HCT116 (cell line): Measurements from ENCODE around the gene GALNT11. TPM values are rescaled to one million over a fixed set of nuclear protein-coding genes. Genes with fewer than 3 reads are reported as not detected.

Experiments
- ATAC-seq: fragments of 200-7000 bp; cut with Tn5 transposase; 2 replicates; pipeline ENCODE4 v1.9.1; 2020; ENCODE audit warnings: mild to moderate bottlenecking, moderate library complexity
- BruUV-seq: library from RNA; stranded (reverse); fragments of 400-500 nt; replicated peaks from 2 replicates; lab custom pipeline; 2021; lab: Mats Ljungman, UMichigan
- CTCF ChIA-PET: fragments of 300-600 bp; sonication (Branson Sonifier 250); formaldehyde crosslinking; loops from one replicate; lab custom pipeline; 2021; ENCODE audit warnings: antibody characterized with exemption; lab: Charles Lee
- POLR2A ChIA-PET: fragments of 300-600, 350-600 bp; sonication (Branson Sonifier 250); formaldehyde crosslinking; loops from one replicate; lab custom pipeline; 2021; ENCODE audit warnings: antibody characterized with exemption; lab: Charles Lee
- RAD21 ChIA-PET, 2 experiments: fragments of 300-600 bp; sonication (Branson Sonifier 250); formaldehyde crosslinking; loops; one replicate each; lab custom pipeline; 2023; ENCODE audit warnings: low total read pairs in 2 of 2; ENCODE audit not compliant: uncharacterized antibody in 2 of 2, unreplicated experiment in 2 of 2, low non-redundant PET in 1 of 2; lab: Charles Lee
- DNase-seq: peaks from one replicate; pipeline ENCODE4 v3.0.0-alpha.2; 2010; ENCODE audit warnings: low read depth, low spot score
- H2AFZ ChIP-seq: fragments of 200-600 bp; shearing (Covaris generic), sonication (generic); 2 replicates; pipeline ENCODE4 v1.6.1; 2017; ENCODE audit warnings: low read depth, mixed run types, mixed read lengths, antibody characterized with exemption, low read length; ENCODE audit not compliant: poor library complexity, severe bottlenecking
- H3K27ac ChIP-seq: 2 replicates; pipeline ENCODE4 v1.5.1; 2012; ENCODE audit warnings: low read depth, low read length
- H3K27me3 ChIP-seq: fragments of 200-600 bp; sonication (generic); 2 replicates; pipeline ENCODE4 v1.6.1; 2016; ENCODE audit warnings: mixed run types, low read length, mixed read lengths; ENCODE audit not compliant: insufficient read depth
- H3K36me3 ChIP-seq, 2 experiments: fragments of 200-500 bp in 1 of 2; fragments of 200-600 bp in 1 of 2; sonication (Bioruptor generic) in 1 of 2; sonication (generic) in 1 of 2; 2 replicates each; pipeline versions ENCODE4 v1.5.1 to v1.6.1; 2014 to 2016; ENCODE audit warnings: low read length in 2 of 2, inconsistent platforms in 1 of 2, mixed read lengths in 1 of 2, mixed run types in 1 of 2; ENCODE audit not compliant: insufficient read depth in 2 of 2, control insufficient read depth in 1 of 2
- H3K4me1 ChIP-seq, 2 experiments: fragments of 200-600 bp in 1 of 2; sonication (generic) in 1 of 2; 2 replicates each; pipeline versions ENCODE4 v1.5.1 to v1.6.1; 2012 to 2017; ENCODE audit warnings: low read length in 2 of 2, inconsistent platforms in 1 of 2, mild to moderate bottlenecking in 1 of 2, mixed read lengths in 1 of 2, mixed run types in 1 of 2, moderate library complexity in 1 of 2; ENCODE audit not compliant: insufficient read depth in 2 of 2, control insufficient read depth in 1 of 2
- H3K4me2 ChIP-seq: fragments of 200-600 bp; sonication (generic); 2 replicates; pipeline ENCODE4 v1.6.1; 2017; ENCODE audit warnings: mixed run types, low read length, mixed read lengths
- H3K4me3 ChIP-seq, 2 experiments: fragments of 200-600 bp in 1 of 2; sonication (generic) in 1 of 2; replicated peaks in 1 of 2; 2 replicates each; pipeline ENCODE4 v1.5.1; 2011 to 2016; ENCODE audit warnings: low read length in 2 of 2, control low read depth in 1 of 2, low read depth in 1 of 2, mild to moderate bottlenecking in 1 of 2, mixed read lengths in 1 of 2, mixed run types in 1 of 2
- H3K79me2 ChIP-seq: fragments of 200-600 bp; sonication (generic); 2 replicates; pipeline ENCODE4 v1.6.1; 2017; ENCODE audit warnings: mild to moderate bottlenecking, mixed run types, low read length, moderate library complexity, mixed read lengths; ENCODE audit not compliant: insufficient read depth
- H3K9ac ChIP-seq: fragments of 200-600 bp; sonication (generic); 2 replicates; pipeline ENCODE4 v1.6.1; 2016; ENCODE audit warnings: low read length, mixed read lengths
- H3K9me2 ChIP-seq: fragments of 200-600 bp; sonication (generic), shearing (Covaris generic); 2 replicates; pipeline ENCODE4 v1.6.1; 2017; ENCODE audit warnings: mixed run types, mild to moderate bottlenecking, moderate library complexity; ENCODE audit not compliant: insufficient read depth
- H3K9me3 ChIP-seq, 2 experiments: fragments of 200-500 bp in 1 of 2; fragments of 200-600 bp in 1 of 2; sonication (Bioruptor generic) in 1 of 2; sonication (generic) in 1 of 2; 2 replicates each; pipeline ENCODE4 v1.6.1; 2014 to 2017; ENCODE audit warnings: low read length in 2 of 2, mixed read lengths in 2 of 2, inconsistent platforms in 1 of 2, low read depth in 1 of 2, mild to moderate bottlenecking in 1 of 2, mixed run types in 1 of 2, moderate library complexity in 1 of 2; ENCODE audit not compliant: control insufficient read depth in 1 of 2, insufficient read depth in 1 of 2
- H4K20me1 ChIP-seq: fragments of 200-600 bp; sonication (generic), shearing (Covaris generic); 2 replicates; pipeline ENCODE4 v1.6.1; 2017; ENCODE audit warnings: mixed run types, mild to moderate bottlenecking, moderate library complexity; ENCODE audit not compliant: insufficient read depth
- ATF3 ChIP-seq: IDR thresholded peaks from 2 replicates; pipeline ENCODE4 v1.6.1; 2012
- CBX3 ChIP-seq: IDR thresholded peaks from 2 replicates; pipeline ENCODE4 v1.6.1; 2012; ENCODE audit warnings: low read depth
- CEBPB ChIP-seq: IDR thresholded peaks from 2 replicates; pipeline ENCODE4 v1.6.1; 2012; ENCODE audit warnings: low read depth
- EGR1 ChIP-seq: IDR thresholded peaks from 2 replicates; pipeline ENCODE4 v1.6.1; 2012; ENCODE audit warnings: low read depth
- ELF1 ChIP-seq: IDR thresholded peaks from 2 replicates; pipeline ENCODE4 v1.6.1; 2012; ENCODE audit warnings: low read depth, borderline replicate concordance
- EZH2 ChIP-seq: fragments of 200-600 bp; sonication (generic); IDR thresholded peaks from 2 replicates; pipeline ENCODE4 v1.6.1; 2017; ENCODE audit warnings: antibody characterized with exemption, mixed run types
- FOSL1 ChIP-seq: IDR thresholded peaks from 2 replicates; pipeline ENCODE4 v1.6.1; 2012; ENCODE audit warnings: low read depth
- POLR2A ChIP-seq: IDR thresholded peaks from 2 replicates; pipeline ENCODE4 v1.7.0; 2011; ENCODE audit warnings: borderline replicate concordance; ENCODE audit not compliant: insufficient read depth, insufficient read length; ENCODE audit errors: extremely low read depth
- POLR2AphosphoS5 ChIP-seq: IDR thresholded peaks from 2 replicates; pipeline ENCODE4 v1.6.1; 2011; ENCODE audit warnings: mild to moderate bottlenecking, low read depth, low read length, moderate library complexity
- REST ChIP-seq: IDR thresholded peaks from 2 replicates; pipeline ENCODE4 v1.6.1; 2012; ENCODE audit warnings: low read depth
- SIN3A ChIP-seq: IDR thresholded peaks from 2 replicates; pipeline ENCODE4 v1.6.1; 2012; ENCODE audit warnings: low read depth
- SP1 ChIP-seq: IDR thresholded peaks from 2 replicates; pipeline ENCODE4 v1.6.1; 2012; ENCODE audit warnings: low read depth
- TCF7L2 ChIP-seq: IDR thresholded peaks from 2 replicates; pipeline ENCODE4 v1.7.0; 2011; ENCODE audit warnings: borderline replicate concordance, inconsistent platforms; ENCODE audit not compliant: insufficient read depth, insufficient read length; ENCODE audit errors: extremely low read depth
- YY1 ChIP-seq: IDR thresholded peaks from 2 replicates; pipeline ENCODE4 v1.6.1; 2011; ENCODE audit warnings: low read length, low read depth, moderate library complexity, mild to moderate bottlenecking; ENCODE audit not compliant: insufficient replicate concordance; ENCODE audit errors: extremely low read depth
- ZNF274 ChIP-seq: fragments of 200-500 bp; sonication (Bioruptor generic); IDR thresholded peaks from 2 replicates; pipeline ENCODE4 v1.6.1; 2014; ENCODE audit warnings: mild to moderate bottlenecking, low read depth, low read length, inconsistent platforms
- intact Hi-C: fragments of 100-400 bp; cut with micrococcal nuclease; formaldehyde crosslinking; loops from 2 replicates; pipeline ENCODE4 v1.10.0; 2022
- total RNA-seq: library from RNA; stranded (reverse); gene quantifications from one replicate; pipeline ENCODE4 v1.2.1, GENCODE V29; 2021; ENCODE audit not compliant: unreplicated experiment
- TF ChIP-seq, protein P1 (sequence below): IDR thresholded peaks from 2 replicates; pipeline ENCODE4 v1.6.1; 2012
- TF ChIP-seq, protein P2 (sequence below), 3 experiments: fragments of 200-600 bp in 1 of 3; sonication (generic) in 1 of 3; IDR thresholded peaks in 2 of 3; conservative IDR thresholded peaks in 1 of 3; 2 replicates each; pipeline ENCODE4 v1.5.1; 2012 to 2017; ENCODE audit warnings: low read depth in 2 of 3, low read length in 2 of 3, antibody characterized with exemption in 1 of 3, borderline replicate concordance in 1 of 3, control low read depth in 1 of 3, mild to moderate bottlenecking in 1 of 3, mixed read lengths in 1 of 3, mixed run types in 1 of 3, moderate library complexity in 1 of 3; ENCODE audit not compliant: insufficient read depth in 1 of 3

Gene GALNT11
- total RNA-seq, 1 experiment from 2014 or later: 28.9 TPM

- Histone ChIP-seq H4K20me1 (no peaks in the 10 kb centered on the region), H3K27me3 (no peaks in the 10 kb centered on the region), H3K4me2 (no peak overlapping the region), H2AFZ (no peak overlapping the region), H3K4me1 (no peaks in the 10 kb centered on the region), H3K9me3 (no peaks in the 10 kb centered on the region), H3K27ac (no peak overlapping the region), H3K79me2 (no peaks in the 10 kb centered on the region), H3K36me3 (peaks cover 0 to 4% of the 10 kb centered on the region in 2 experiments; a peak in 1 of 4 replicates), H3K9me2 (no peaks in the 10 kb centered on the region), H3K4me3 (no peak overlapping the region), H3K9ac (no peak overlapping the region)
- intact Hi-C loops: no loop called here
- POLR2A ChIA-PET: no interaction called here
- RAD21 ChIA-PET: no interaction called here
- ATAC-seq: no peak
- BruUV-seq: no TSS peak
- CTCF ChIA-PET: no interaction called here
- no peak for DNase-seq
- TF ChIP-seq REST (no peak), POLR2A (no peak), CEBPB (no peak), EZH2 (no peak), TCF7L2 (no peak), YY1 (no peak), EGR1 (no peak), SP1 (no peak), ZNF274 (no peak), FOSL1 (no peak), CBX3 (no peak), POLR2AphosphoS5 (no peak), SIN3A (no peak), ATF3 (no peak), ELF1 (no peak)
- TF ChIP-seq, protein P1, sequence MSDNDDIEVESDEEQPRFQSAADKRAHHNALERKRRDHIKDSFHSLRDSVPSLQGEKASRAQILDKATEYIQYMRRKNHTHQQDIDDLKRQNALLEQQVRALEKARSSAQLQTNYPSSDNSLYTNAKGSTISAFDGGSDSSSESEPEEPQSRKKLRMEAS: no peak
- TF ChIP-seq, protein P2, sequence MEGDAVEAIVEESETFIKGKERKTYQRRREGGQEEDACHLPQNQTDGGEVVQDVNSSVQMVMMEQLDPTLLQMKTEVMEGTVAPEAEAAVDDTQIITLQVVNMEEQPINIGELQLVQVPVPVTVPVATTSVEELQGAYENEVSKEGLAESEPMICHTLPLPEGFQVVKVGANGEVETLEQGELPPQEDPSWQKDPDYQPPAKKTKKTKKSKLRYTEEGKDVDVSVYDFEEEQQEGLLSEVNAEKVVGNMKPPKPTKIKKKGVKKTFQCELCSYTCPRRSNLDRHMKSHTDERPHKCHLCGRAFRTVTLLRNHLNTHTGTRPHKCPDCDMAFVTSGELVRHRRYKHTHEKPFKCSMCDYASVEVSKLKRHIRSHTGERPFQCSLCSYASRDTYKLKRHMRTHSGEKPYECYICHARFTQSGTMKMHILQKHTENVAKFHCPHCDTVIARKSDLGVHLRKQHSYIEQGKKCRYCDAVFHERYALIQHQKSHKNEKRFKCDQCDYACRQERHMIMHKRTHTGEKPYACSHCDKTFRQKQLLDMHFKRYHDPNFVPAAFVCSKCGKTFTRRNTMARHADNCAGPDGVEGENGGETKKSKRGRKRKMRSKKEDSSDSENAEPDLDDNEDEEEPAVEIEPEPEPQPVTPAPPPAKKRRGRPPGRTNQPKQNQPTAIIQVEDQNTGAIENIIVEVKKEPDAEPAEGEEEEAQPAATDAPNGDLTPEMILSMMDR (IDR thresholded peaks at IDR 0.05 in 2 of 3, conservative IDR thresholded peaks at IDR 0.05 in 1 of 3; ENCODE audit: borderline replicate concordance in 1 of 3, insufficient read depth in 1 of 3, low read depth in 2 of 3, low read length in 2 of 3): no peak
Observed at GRCh38 chr7:152103066-152103465, 77.6 kb downstream of the GALNT11 start.
